ENCODE results near the gene SMAD5. TPM values are rescaled to one million over a fixed set of nuclear protein-coding genes. Genes with fewer than 3 reads are reported as not detected.
A peak's percentile ranks its signal among the peaks of the same experiment; 100 is the strongest.

SMAD5 gene
- total and polyA plus RNA-seq, 2 of the 13 experiments (the other 11 are each of a cell fraction or from before 2014, with no cell fraction given): 27.2 to 48.5 TPM

DNA sequence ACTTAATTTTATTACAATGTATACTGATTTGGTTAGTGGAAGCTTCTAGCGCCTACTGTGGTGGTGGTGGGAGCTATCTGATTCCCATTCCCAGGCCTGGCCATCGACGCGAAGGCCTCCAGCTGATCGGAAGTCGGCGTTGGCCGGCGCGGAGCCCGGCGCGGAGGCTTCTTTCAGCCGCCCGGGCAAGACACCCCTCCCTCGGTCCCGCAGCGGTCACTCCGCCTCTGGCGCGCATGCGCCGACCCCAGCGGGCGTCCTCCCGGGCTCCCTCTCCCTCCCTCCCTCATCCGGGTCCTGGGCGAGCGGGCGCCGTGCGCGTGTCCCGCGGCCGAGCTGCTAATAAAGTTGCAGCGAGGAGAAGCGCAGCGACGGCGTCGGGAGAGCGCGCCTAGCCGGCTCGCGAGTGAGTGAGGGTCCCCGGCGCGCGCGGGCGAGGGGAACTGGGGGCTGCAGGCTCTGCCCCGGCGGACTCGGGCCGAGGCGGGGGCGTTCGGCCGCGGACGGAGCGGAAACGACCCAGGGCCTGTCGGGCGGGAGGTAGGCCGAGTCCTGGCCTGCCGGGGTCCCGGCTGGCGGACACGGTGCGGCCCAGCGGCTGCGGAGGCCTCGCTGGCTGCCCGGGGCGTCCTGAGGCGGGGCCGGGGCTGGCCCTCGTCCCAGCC is at the start of gene SMAD5 (continued):
- TF ChIP-seq KLF12 (CRISPR knock-in tag; IDR thresholded peaks at IDR 0.05; ENCODE audit: borderline replicate concordance) (no peak), SMAD3 (CRISPR knock-in tag; IDR thresholded peaks at IDR 0.05) (no peak), NR2C2 (CRISPR knock-in tag; IDR thresholded peaks at IDR 0.05; ENCODE audit: borderline replicate concordance) (peak; percentile 68), KAT7 (CRISPR knock-in tag; IDR thresholded peaks at IDR 0.05; ENCODE audit: borderline replicate concordance) (peak; percentile 98), LRRFIP1 (CRISPR knock-in tag; conservative IDR thresholded peaks at IDR 0.05) (no peak), KAT8 (CRISPR knock-in tag; IDR thresholded peaks at IDR 0.05) (peak; percentile 88), HCFC1 (IDR thresholded peaks at IDR 0.05; ENCODE audit: low read depth, low read length) (peak; percentile 26; the same call in 1 of the 2 replicates), KLF11 (CRISPR knock-in tag; IDR thresholded peaks at IDR 0.05) (no peak), ISL2 (CRISPR knock-in tag; IDR thresholded peaks at IDR 0.05) (0 out of 2 replicates have a peak, but pooled peaks have one; percentile 8), ZNF577 (CRISPR knock-in tag; IDR thresholded peaks at IDR 0.05; ENCODE audit: borderline replicate concordance, low read depth) (0 out of 2 replicates have a peak, but pooled peaks have one; percentile 90), NCOA1 (CRISPR knock-in tag; IDR thresholded peaks at IDR 0.05) (0 out of 2 replicates have a peak, but pooled peaks have one; percentile 18), GMEB2 (CRISPR knock-in tag; IDR thresholded peaks at IDR 0.05; ENCODE audit: low read depth) (peak; percentile 86), DRAP1 (CRISPR knock-in tag; IDR thresholded peaks at IDR 0.05) (peak; percentile 61; the same call in 1 of the 2 replicates), ZNF850 (CRISPR knock-in tag; conservative IDR thresholded peaks at IDR 0.05) (0 out of 2 replicates have a peak, but pooled peaks have one; percentile 71), TAF1 (CRISPR knock-in tag; IDR thresholded peaks at IDR 0.05) (peak; percentile 71), NKX3-1 (CRISPR knock-in tag; IDR thresholded peaks at IDR 0.05) (no peak; the same call in 1 of the 2 replicates), TBX3 (IDR thresholded peaks at IDR 0.05; ENCODE audit: borderline replicate concordance) (no peak), RARA (CRISPR knock-in tag; IDR thresholded peaks at IDR 0.05) (peak; percentile 35; the same call in 1 of the 2 replicates)
- TF ChIP-seq, protein P1, sequence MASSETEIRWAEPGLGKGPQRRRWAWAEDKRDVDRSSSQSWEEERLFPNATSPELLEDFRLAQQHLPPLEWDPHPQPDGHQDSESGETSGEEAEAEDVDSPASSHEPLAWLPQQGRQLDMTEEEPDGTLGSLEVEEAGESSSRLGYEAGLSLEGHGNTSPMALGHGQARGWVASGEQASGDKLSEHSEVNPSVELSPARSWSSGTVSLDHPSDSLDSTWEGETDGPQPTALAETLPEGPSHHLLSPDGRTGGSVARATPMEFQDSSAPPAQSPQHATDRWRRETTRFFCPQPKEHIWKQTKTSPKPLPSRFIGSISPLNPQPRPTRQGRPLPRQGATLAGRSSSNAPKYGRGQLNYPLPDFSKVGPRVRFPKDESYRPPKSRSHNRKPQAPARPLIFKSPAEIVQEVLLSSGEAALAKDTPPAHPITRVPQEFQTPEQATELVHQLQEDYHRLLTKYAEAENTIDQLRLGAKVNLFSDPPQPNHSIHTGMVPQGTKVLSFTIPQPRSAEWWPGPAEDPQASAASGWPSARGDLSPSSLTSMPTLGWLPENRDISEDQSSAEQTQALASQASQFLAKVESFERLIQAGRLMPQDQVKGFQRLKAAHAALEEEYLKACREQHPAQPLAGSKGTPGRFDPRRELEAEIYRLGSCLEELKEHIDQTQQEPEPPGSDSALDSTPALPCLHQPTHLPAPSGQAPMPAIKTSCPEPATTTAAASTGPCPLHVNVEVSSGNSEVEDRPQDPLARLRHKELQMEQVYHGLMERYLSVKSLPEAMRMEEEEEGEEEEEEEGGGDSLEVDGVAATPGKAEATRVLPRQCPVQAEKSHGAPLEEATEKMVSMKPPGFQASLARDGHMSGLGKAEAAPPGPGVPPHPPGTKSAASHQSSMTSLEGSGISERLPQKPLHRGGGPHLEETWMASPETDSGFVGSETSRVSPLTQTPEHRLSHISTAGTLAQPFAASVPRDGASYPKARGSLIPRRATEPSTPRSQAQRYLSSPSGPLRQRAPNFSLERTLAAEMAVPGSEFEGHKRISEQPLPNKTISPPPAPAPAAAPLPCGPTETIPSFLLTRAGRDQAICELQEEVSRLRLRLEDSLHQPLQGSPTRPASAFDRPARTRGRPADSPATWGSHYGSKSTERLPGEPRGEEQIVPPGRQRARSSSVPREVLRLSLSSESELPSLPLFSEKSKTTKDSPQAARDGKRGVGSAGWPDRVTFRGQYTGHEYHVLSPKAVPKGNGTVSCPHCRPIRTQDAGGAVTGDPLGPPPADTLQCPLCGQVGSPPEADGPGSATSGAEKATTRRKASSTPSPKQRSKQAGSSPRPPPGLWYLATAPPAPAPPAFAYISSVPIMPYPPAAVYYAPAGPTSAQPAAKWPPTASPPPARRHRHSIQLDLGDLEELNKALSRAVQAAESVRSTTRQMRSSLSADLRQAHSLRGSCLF (CRISPR knock-in tag; IDR thresholded peaks at IDR 0.05; ENCODE audit: borderline replicate concordance): no peak

All from HepG2 (cell line).